GM23338 (cell line): ENCODE results near the gene FBF1.

Experiments used
- CREB1 ChIP-seq: fragments of 250-450 bp; sonication (Bioruptor Pico); IDR thresholded peaks from 2 replicates; pipeline ENCODE4 v1.5.0; 2020; ENCODE audit warnings: low read depth, mild to moderate bottlenecking, moderate library complexity
- CTCF ChIP-seq, 2 experiments: fragments of 200-600 bp in 1 of 2; sonication (generic) in 1 of 2; conservative IDR thresholded peaks; 2 replicates each; pipeline versions ENCODE4 v1.5.1 to v1.6.1; 2016 to 2017; ENCODE audit warnings: antibody characterized with exemption in 2 of 2, low read depth in 2 of 2, mild to moderate bottlenecking in 2 of 2, moderate library complexity in 1 of 2
- EZH2 ChIP-seq: fragments of 200-600 bp; sonication (generic); IDR thresholded peaks from one replicate; pipeline ENCODE4 v1.8.0; 2017; ENCODE audit warnings: antibody characterized with exemption, mild to moderate bottlenecking, low read depth; ENCODE audit not compliant: unreplicated experiment
- EZH2phosphoT487 ChIP-seq: fragments of 200-600 bp; sonication (generic); IDR thresholded peaks from one replicate; pipeline ENCODE4 v1.8.1; 2018; ENCODE audit warnings: antibody characterized with exemption; ENCODE audit not compliant: unreplicated experiment
- POLR2AphosphoS5 ChIP-seq: IDR thresholded peaks from 2 replicates; pipeline ENCODE4 v1.6.1; 2016; ENCODE audit warnings: antibody characterized with exemption, low read depth
- STAT1 ChIP-seq: IDR thresholded peaks from one replicate; pipeline ENCODE4 v1.6.1; 2016; ENCODE audit warnings: antibody characterized with exemption; ENCODE audit not compliant: unreplicated experiment
- ZNF462 ChIP-seq: fragments of 250-450 bp; sonication (Bioruptor Pico); IDR thresholded peaks from 2 replicates; pipeline ENCODE4 v1.5.0; 2020; ENCODE audit warnings: mild to moderate bottlenecking, moderate library complexity

GRCh38 chr17:75976175-75976848 is 35.5 kb upstream of the FBF1 start:
- no peak for TF ChIP-seq CTCF (conservative IDR thresholded peaks at IDR 0.05; ENCODE audit: low read depth in 2 of 2)
- TF ChIP-seq EZH2 = no peak
- no peak for TF ChIP-seq POLR2AphosphoS5
- no peak for TF ChIP-seq CREB1 (CRISPR knock-in tag)
- no peak for TF ChIP-seq ZNF462
- TF ChIP-seq STAT1 = no peak
- no peak for TF ChIP-seq EZH2phosphoT487
